ENCODE results near the gene NUDT4. TPM values are rescaled to one million over a fixed set of nuclear protein-coding genes. Genes with fewer than 3 reads are reported as not detected.
A peak's percentile ranks its signal among the peaks of the same experiment; 100 is the strongest.

Gene NUDT4
- total RNA-seq, 1 experiment from 2014 or later, result 56.5 TPM

- ATAC-seq (no peak), DNase-seq (ENCODE audit: low spot score) (no peak)
- no peaks in the 10 kb centered on the region for H3K27me3 Mint-ChIP-seq (ENCODE audit: low read depth)
- no peaks in the 10 kb centered on the region for H3K36me3 Mint-ChIP-seq
- POLR2A ChIA-PET, result interaction anchor here (0.6 kb wide), 2 partner anchors 614 to 1292 kb away, joined by 3 to 5 read pairs; no protein-coding TSS in a partner anchor
- no peak for TF ChIP-seq NR2C2 (CRISPR knock-in tag; IDR thresholded peaks at IDR 0.05)
- TF ChIP-seq FOXK1 (CRISPR knock-in tag; IDR thresholded peaks at IDR 0.05), result no peak
- no peak for TF ChIP-seq CBFB (CRISPR knock-in tag; IDR thresholded peaks at IDR 0.05; ENCODE audit: low read depth)
- no peak for TF ChIP-seq GRHL2 (CRISPR knock-in tag; IDR thresholded peaks at IDR 0.05; ENCODE audit: insufficient replicate concordance, severe bottlenecking)
- no peak for TF ChIP-seq TEAD1 (CRISPR knock-in tag; IDR thresholded peaks at IDR 0.05)
- TF ChIP-seq ETV6 (CRISPR knock-in tag; IDR thresholded peaks at IDR 0.05), result no peak
- TF ChIP-seq CREM (CRISPR knock-in tag; IDR thresholded peaks at IDR 0.05), result no peak
- TF ChIP-seq SP1 (CRISPR knock-in tag; conservative IDR thresholded peaks at IDR 0.05), result no peak
- TF ChIP-seq PREB (CRISPR knock-in tag; IDR thresholded peaks at IDR 0.05; ENCODE audit: borderline replicate concordance), result no peak
- TF ChIP-seq EMX1 (CRISPR knock-in tag; IDR thresholded peaks at IDR 0.05), result no peak
- TF ChIP-seq GTF2I (CRISPR knock-in tag; conservative IDR thresholded peaks at IDR 0.05), result no peak
- no peak for TF ChIP-seq GABPB1 (CRISPR knock-in tag; IDR thresholded peaks at IDR 0.05)
- TF ChIP-seq, protein P1, sequence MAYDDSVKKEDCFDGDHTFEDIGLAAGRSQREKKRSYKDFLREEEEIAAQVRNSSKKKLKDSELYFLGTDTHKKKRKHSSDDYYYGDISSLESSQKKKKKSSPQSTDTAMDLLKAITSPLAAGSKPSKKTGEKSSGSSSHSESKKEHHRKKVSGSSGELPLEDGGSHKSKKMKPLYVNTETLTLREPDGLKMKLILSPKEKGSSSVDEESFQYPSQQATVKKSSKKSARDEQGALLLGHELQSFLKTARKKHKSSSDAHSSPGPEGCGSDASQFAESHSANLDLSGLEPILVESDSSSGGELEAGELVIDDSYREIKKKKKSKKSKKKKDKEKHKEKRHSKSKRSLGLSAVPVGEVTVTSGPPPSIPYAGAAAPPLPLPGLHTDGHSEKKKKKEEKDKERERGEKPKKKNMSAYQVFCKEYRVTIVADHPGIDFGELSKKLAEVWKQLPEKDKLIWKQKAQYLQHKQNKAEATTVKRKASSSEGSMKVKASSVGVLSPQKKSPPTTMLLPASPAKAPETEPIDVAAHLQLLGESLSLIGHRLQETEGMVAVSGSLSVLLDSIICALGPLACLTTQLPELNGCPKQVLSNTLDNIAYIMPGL (CRISPR knock-in tag; IDR thresholded peaks at IDR 0.05), result no peak
- TF ChIP-seq MLX (CRISPR knock-in tag; IDR thresholded peaks at IDR 0.05), result no peak
- TF ChIP-seq ZNF317 (CRISPR knock-in tag; IDR thresholded peaks at IDR 0.05; ENCODE audit: borderline replicate concordance, low read depth), result no peak
- no peak for TF ChIP-seq ZNF232 (CRISPR knock-in tag; IDR thresholded peaks at IDR 0.05)
- TF ChIP-seq ZNF512 (CRISPR knock-in tag; IDR thresholded peaks at IDR 0.05; ENCODE audit: borderline replicate concordance), result no peak
- TF ChIP-seq USF2 (CRISPR knock-in tag; IDR thresholded peaks at IDR 0.05), result no peak
- no peak for TF ChIP-seq NFE2L1 (CRISPR knock-in tag; IDR thresholded peaks at IDR 0.05)
- TF ChIP-seq NFYB (CRISPR knock-in tag; conservative IDR thresholded peaks at IDR 0.05; ENCODE audit: low read depth), result no peak
- CTCF ChIA-PET, result interaction anchor here (1.4 kb wide), 1 partner anchor 19 kb away, joined by 4 read pairs; no protein-coding TSS in a partner anchor
- no peaks in the 10 kb centered on the region for H3K9me3 Mint-ChIP-seq
- H3K4me3 Mint-ChIP-seq, result peak overlapping the region; percentile 6; the same call in 1 of the 2 replicates
- peak overlapping the region; percentile 37; the same call in 1 of the 2 replicates for H3K27ac Mint-ChIP-seq
- peaks cover 54% of the 10 kb centered on the region for H3K4me1 Mint-ChIP-seq
Measured at GRCh38 chr12:93438266-93439050, 60.7 kb downstream of the NUDT4 start.
